ENCODE results near the gene SLX9.

DNA sequence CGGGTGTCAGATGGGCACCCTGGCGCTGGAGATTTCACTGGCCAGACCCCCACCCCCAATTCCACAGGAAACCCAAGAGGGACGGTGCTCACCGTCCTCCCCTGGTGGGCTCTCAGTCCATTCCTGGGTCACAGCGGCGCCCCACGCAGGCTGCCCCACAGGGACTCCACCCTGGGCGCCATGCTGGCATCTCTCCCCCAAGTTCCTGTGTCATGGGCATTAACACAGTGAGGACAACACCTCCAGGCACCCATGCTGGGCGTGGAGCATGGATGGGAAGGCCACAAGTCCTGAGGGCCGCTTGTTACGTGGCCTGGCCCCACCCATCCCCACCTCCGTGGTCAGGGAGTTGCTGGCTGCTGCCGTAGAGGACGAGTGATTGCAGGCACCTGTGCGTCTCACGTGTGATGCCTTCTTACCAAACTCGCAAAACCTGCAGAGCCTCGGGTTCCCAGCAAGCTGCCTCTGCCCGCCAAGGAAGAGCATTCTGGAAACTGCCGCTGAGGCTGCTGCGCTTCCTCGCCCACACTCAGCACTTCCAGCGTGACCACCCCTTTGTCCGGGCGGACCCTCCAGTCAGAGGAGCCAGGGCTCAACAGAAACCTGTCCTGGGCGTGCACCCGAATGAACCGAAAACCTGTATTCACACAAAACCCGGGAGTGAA is 60.3 kb downstream of the SLX9 start:
- no peak for TF ChIP-seq FOXM1 (IDR thresholded peaks at IDR 0.05; ENCODE audit: low read depth)
- no peak for TF ChIP-seq EP300 (IDR thresholded peaks at IDR 0.05; ENCODE audit: borderline replicate concordance in 1 of 2, low read depth in 1 of 2, low read length in 1 of 2)
- TF ChIP-seq, protein P1, sequence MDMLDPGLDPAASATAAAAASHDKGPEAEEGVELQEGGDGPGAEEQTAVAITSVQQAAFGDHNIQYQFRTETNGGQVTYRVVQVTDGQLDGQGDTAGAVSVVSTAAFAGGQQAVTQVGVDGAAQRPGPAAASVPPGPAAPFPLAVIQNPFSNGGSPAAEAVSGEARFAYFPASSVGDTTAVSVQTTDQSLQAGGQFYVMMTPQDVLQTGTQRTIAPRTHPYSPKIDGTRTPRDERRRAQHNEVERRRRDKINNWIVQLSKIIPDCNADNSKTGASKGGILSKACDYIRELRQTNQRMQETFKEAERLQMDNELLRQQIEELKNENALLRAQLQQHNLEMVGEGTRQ (IDR thresholded peaks at IDR 0.05; ENCODE audit: borderline replicate concordance, low read depth, low read length), result no peak
- TF ChIP-seq, protein P2, sequence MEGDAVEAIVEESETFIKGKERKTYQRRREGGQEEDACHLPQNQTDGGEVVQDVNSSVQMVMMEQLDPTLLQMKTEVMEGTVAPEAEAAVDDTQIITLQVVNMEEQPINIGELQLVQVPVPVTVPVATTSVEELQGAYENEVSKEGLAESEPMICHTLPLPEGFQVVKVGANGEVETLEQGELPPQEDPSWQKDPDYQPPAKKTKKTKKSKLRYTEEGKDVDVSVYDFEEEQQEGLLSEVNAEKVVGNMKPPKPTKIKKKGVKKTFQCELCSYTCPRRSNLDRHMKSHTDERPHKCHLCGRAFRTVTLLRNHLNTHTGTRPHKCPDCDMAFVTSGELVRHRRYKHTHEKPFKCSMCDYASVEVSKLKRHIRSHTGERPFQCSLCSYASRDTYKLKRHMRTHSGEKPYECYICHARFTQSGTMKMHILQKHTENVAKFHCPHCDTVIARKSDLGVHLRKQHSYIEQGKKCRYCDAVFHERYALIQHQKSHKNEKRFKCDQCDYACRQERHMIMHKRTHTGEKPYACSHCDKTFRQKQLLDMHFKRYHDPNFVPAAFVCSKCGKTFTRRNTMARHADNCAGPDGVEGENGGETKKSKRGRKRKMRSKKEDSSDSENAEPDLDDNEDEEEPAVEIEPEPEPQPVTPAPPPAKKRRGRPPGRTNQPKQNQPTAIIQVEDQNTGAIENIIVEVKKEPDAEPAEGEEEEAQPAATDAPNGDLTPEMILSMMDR (IDR thresholded peaks at IDR 0.05), result no peak
- no peak for TF ChIP-seq TAF1 (IDR thresholded peaks at IDR 0.05; ENCODE audit: borderline replicate concordance, low read depth, low read length)
- TF ChIP-seq JUND (IDR thresholded peaks at IDR 0.05), result no peak
- TF ChIP-seq IRF3 (IDR thresholded peaks at IDR 0.05; ENCODE audit: low read depth, low read length), result no peak

Measured in SK-N-SH (cell line).